Femur (tissue), 1 donor: Measurements from ENCODE around the gene DYRK1A.
A peak's percentile ranks its signal among the peaks of the same experiment; 100 is the strongest.

Source experiments
- DNase-seq: peaks from one replicate; pipeline ENCODE4 v3.0.0-alpha.2; 2017

The DYRK1A gene

GRCh38 chr21:37554661-37555379, 188.2 kb downstream of the DYRK1A start:
- no peak for DNase-seq

GRCh38 chr21:37555672-37556261, 189.2 kb downstream of the DYRK1A start:
- peak; percentile 56 for DNase-seq

GRCh38 chr21:37557261-37557950, 190.8 kb downstream of the DYRK1A start:
- no peak for DNase-seq

- no peak for DNase-seq
These were observed 192.2 kb downstream of the DYRK1A start for GRCh38 chr21:37558676-37559211.

DNA sequence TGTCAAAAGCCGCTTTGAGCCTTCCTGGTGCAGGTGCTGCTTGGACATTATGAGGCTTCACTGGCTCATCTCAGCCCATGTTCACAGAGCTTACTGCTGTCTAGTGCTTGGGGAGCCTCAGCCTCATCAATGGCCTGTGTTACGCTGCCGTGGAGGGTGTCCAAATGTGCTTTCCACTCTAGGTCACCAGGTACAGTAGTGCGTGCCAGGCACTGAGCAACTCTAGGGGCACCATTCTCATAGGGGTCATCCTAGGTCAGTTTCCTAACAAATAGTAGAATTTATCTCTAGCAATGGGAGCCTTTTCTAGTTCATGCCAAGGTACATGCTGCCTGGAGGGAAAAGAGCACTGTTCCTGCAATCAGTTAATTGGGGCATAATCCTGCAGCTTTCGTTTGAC, 193.8 kb downstream of the DYRK1A start:
- no peak for DNase-seq

DNA sequence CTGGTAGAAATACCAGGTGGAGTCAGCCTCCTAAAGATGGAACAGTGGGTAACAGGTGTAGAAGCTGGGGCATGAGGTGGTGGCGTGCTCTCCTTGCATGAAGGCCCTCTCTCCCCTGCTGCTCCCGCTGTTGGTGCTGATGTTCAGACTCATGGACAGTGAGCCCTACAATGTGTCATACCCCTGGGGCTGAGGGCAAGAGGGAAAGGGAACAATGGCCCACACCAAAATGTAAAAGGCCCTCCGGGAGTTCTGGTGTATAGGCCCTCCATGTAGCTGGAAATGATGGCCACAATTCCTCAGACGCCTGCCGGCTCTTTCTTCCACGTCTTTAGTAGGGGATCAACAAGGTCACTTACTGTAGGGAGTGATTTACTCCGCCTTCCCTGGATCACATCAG, 194.9 kb downstream of the DYRK1A start:
- DNase-seq = no peak

GRCh38 chr21:37561941-37562919, 195.7 kb downstream of the DYRK1A start:
- no peak for DNase-seq

DNA sequence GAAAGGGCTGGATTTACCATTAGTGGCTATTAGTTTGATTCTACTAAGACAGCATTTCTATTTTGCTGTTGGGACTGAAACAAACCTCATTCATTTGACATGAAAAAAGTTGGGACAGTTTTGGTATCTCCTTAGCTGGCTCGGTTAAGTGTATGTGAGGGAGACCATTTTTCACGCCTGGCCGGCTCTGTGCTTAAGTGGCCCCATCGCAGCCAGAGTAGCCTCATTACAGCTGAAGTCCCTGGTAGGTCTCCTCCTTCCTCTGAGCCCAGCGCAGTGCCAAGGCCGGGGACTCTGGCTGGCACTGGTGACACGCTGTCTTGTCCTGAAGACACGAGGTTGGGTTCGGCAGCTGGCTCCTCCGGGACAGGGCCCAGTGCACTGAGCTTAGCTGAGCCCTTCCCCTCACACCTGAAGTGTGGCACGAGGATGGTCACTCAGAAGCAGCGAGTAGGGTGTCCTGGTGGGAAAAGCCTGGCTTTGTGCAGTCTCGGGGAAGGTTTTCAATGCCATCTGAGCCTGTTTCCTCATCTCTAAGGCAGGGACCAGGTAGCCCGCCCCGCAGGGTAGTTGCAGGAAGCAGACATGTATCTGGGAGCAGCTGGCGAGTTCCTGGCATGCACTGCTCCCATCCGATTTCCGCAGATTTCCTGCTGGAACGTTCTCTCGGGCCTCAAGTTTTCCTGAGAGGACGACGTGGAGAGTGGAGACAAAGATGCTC, 196.5 kb downstream of the DYRK1A start:
- DNase-seq = peak; percentile 20

DNA sequence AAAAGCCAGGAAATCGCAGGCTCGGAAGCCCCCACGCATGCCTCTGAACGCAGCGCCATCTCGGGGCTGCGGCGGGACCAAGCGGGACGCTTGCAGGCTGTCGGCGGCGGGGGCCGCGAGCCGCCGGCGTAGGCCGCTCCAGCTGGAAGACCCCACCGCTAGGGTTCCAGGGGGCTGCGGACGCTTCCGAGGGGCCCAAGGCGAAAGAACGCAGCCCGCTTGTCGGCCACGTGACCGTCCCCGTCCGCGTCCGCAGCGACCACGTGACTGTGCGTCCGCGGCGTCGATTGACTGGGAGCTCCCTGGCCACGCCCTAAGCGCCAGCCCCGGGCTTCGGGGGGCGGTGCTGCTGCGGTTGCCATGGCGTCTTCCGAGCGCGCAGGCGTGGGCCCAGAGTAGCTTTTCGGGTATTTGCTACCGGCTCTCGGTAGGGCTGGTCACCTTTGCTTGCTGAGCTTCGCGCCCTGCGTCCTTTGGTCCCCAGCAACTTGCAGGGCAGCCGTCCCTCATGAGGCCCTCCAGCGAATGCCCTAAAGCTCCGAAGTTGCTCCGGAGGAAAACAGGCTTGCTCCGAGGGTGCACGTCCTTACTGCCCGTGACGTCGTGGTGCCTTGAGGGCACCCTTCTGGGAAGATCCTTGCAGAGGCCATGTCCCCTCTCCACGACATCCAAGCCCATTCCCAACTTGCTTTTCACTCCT, 197.2 kb downstream of the DYRK1A start:
- DNase-seq = peak; percentile 95

DNA sequence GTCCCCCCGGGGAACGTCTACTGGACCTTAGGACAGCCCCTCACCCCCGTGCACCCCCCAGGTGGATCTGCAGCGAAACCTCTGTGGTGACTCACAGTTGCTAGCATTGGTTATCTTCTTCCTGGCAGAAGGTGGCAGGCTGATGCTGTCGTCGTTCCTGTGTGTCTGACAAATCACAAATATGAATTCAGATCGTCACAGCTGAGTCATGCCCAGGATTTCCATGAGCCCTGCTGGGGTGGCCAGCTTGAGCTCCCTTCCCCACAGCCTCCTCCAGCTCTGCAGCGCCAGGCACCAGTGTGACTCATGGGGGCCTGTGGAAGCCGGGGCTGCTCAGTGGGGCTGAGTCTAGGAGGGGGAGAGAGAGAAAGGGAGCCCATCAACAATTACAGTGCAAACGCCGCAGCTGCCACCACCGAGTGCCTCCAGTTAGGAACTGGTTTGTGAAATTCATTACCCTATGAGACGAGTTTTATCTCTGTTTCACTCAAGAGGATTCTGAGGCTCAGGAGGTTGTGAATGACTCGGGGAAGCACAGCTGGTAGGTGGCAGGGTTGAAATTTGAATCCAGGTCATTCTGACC, 197.9 kb downstream of the DYRK1A start:
- DNase-seq = peak; percentile 73

- no peak for DNase-seq
These were observed 198.5 kb downstream of the DYRK1A start for GRCh38 chr21:37564924-37565529.

GRCh38 chr21:37565530-37566223, 199.1 kb downstream of the DYRK1A start:
- DNase-seq = no peak

- no peak for DNase-seq
These were observed 200.4 kb downstream of the DYRK1A start for GRCh38 chr21:37566790-37567615.

DNA sequence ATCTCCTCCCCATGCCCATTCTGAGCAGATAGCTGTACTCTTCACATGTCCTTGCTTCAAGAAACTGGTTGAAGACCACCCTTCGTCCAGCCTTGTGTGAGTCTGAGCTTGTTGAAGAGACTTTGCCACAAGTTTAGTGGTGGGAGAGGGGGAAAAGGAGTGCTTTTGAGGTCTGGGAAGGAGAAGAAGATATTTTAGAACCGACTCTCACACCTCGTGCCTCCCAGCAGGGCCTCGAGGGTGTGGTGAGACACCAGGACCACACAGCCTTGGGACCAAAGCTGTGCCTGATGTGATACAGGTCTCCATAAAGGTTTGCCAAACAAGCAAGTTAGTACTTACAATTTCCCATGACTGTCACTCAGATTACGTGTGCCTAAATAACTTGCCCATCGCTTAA, 201.8 kb downstream of the DYRK1A start:
- DNase-seq = no peak

- DNase-seq = no peak
These were observed 202.3 kb downstream of the DYRK1A start for GRCh38 chr21:37568916-37569315.

DNA sequence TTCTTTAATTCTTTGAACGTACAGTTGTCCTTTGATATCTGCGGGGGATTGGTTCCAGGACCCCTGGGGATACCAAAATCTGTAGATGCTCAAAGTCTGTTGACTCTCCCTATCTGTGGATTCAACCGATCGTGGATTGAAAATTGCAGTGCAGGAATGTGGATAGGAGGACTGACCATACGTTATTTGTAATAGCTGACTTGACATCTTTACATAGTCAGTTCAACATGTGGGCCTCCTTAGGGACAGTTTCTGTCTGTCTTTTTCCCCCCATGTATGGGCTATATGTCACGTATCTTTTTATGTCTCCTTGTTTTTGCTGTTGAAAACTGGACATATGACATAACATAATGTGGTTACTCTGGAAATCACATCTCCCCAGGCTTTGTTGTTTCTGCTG, 204.9 kb downstream of the DYRK1A start:
- DNase-seq = no peak

DNA sequence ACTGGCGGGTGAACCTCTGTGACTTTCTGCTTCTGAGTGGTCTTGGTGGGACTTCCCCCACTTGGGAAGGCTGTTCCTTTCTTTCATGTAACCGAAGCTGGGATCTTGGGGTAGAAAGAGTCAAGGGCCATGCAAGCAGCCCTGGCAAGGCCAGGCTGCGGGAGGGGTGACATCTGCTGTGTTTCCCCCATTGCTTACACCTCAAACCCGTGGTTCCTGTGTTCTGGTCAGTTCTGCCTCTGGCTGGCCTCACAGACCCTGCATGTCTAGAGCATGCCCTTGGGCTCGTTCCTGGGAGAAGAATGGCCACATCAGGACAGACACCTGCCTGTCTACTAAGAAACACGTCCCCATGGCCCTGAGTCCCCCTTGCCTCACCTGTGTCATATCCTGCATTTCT, 207.7 kb downstream of the DYRK1A start:
- DNase-seq = no peak

- no peak for DNase-seq
These were observed 208.2 kb downstream of the DYRK1A start for GRCh38 chr21:37574751-37575150.

DNA sequence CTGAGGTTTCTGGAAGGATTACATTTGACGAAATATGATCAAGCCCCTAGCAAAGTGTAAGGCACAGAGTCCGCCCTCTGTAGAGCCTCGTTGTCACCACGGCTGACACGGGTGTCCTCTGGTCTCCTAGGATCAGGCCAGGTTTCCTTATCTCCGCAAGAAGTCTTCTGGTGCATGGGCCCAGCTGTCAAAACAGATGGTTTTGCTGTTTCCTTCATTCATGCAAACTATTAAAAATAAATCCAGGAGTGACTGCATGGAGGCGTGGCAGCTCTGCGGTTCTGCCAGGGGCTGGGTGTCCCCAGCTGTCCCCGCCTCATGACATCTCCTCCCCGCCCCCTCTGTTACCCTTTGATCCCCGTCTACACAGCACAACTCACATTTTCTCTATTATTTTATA, 209.0 kb downstream of the DYRK1A start:
- no peak for DNase-seq
